HL-60 (cell line): Measurements from ENCODE around the gene MAP7D2.

ENCODE experiments used
- DNase-seq, 2 experiments: peaks; one replicate each; pipeline ENCODE4 v3.0.0-alpha.2; 2010 to 2020; ENCODE audit warnings: low read depth in 1 of 2, low spot score in 1 of 2
- H3K27ac ChIP-seq: fragments of 250-450 bp; sonication (Bioruptor Pico); replicated peaks from 2 replicates; pipeline ENCODE4 v1.5.1; 2020; ENCODE audit warnings: mild to moderate bottlenecking, moderate library complexity
- H3K27me3 ChIP-seq: fragments of 250-450 bp; sonication (Bioruptor Pico); 2 replicates; pipeline ENCODE4 v1.5.1; 2021; ENCODE audit warnings: mild to moderate bottlenecking, moderate library complexity; ENCODE audit not compliant: insufficient read depth, poor library complexity, severe bottlenecking
- H3K4me3 ChIP-seq: replicated peaks from 2 replicates; pipeline ENCODE4 v1.5.1; 2011; ENCODE audit warnings: mild to moderate bottlenecking, control low read depth, low read length; ENCODE audit not compliant: insufficient read depth
- GABPA ChIP-seq: IDR thresholded peaks from 2 replicates; pipeline ENCODE4 v1.6.1; 2012; ENCODE audit warnings: low read depth
- POLR2AphosphoS5 ChIP-seq: IDR thresholded peaks from 2 replicates; pipeline ENCODE4 v1.6.1; 2012; ENCODE audit warnings: low read depth
- REST ChIP-seq: IDR thresholded peaks from 2 replicates; pipeline ENCODE4 v1.6.1; 2012; ENCODE audit warnings: low read depth; ENCODE audit not compliant: insufficient replicate concordance
- SPI1 ChIP-seq: IDR thresholded peaks from 2 replicates; pipeline ENCODE4 v1.6.1; 2012; ENCODE audit warnings: low read depth, mild to moderate bottlenecking, borderline replicate concordance
- TF ChIP-seq, protein P1 (sequence below): IDR thresholded peaks from one replicate; pipeline ENCODE4 v1.5.1; 2011; ENCODE audit warnings: low read length, control low read depth, inconsistent platforms; ENCODE audit not compliant: insufficient read depth

The MAP7D2 gene

GRCh38 chrX:20124964-20125363 is 8.3 kb upstream of the MAP7D2 start:
- H3K27ac ChIP-seq = no peak overlapping the region
- H3K27me3 ChIP-seq = no peaks in the 10 kb centered on the region
- H3K4me3 ChIP-seq = no peak overlapping the region
- no peak for DNase-seq
- TF ChIP-seq, protein P1, sequence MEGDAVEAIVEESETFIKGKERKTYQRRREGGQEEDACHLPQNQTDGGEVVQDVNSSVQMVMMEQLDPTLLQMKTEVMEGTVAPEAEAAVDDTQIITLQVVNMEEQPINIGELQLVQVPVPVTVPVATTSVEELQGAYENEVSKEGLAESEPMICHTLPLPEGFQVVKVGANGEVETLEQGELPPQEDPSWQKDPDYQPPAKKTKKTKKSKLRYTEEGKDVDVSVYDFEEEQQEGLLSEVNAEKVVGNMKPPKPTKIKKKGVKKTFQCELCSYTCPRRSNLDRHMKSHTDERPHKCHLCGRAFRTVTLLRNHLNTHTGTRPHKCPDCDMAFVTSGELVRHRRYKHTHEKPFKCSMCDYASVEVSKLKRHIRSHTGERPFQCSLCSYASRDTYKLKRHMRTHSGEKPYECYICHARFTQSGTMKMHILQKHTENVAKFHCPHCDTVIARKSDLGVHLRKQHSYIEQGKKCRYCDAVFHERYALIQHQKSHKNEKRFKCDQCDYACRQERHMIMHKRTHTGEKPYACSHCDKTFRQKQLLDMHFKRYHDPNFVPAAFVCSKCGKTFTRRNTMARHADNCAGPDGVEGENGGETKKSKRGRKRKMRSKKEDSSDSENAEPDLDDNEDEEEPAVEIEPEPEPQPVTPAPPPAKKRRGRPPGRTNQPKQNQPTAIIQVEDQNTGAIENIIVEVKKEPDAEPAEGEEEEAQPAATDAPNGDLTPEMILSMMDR = no peak
- TF ChIP-seq REST = no peak
- no peak for TF ChIP-seq POLR2AphosphoS5
- TF ChIP-seq GABPA = no peak
- TF ChIP-seq SPI1 = no peak

GRCh38 chrX:20118065-20118824 is 1.5 kb upstream of the MAP7D2 start:
- no peak for DNase-seq
- TF ChIP-seq SPI1 (no peak), GABPA (no peak), POLR2AphosphoS5 (no peak), REST (no peak)
- TF ChIP-seq, protein P1 = no peak
- Histone ChIP-seq H3K27me3 (no peaks in the 10 kb centered on the region), H3K4me3 (no peak overlapping the region), H3K27ac (no peak overlapping the region)

DNA sequence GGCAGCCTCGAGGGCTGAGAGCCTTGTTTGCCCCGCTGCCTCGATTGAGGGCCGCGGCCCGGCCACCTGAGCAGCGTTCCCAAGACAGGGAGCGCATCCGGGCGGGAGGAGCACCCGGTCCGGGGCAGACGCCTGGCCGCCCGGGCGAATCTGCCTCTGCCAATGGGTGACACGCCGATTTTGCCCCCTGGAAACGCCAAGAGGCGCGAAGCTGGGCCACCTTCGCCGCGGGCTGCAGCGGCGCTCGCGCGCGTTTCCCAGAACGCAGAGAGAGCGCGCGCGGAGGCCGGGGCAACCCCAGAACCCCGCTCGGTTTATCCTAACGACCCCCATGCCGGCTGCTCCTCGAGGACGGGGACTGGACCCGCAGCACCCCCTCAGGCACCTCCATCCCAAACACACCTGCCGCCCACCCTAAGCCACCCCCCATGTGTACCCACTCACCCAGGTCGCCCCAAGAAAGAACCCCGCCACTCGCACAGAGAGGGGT is 575 bp downstream of the MAP7D2 start:
- no peak for DNase-seq
- no peaks in the 10 kb centered on the region for H3K27me3 ChIP-seq
- H3K4me3 ChIP-seq = peak overlapping the region; percentile 32
- no peak overlapping the region for H3K27ac ChIP-seq
- TF ChIP-seq, protein P1 = no peak
- TF ChIP-seq POLR2AphosphoS5 (no peak), REST (no peak)
